SK-N-SH treated with all-trans-retinoic acid at 6 μM for 48 hours (cell line): ENCODE results near the gene KLRF1.

ENCODE experiments used
- PATZ1 ChIP-seq: fragments of 250-450 bp; sonication (Bioruptor Pico); IDR thresholded peaks from 2 replicates; pipeline ENCODE4 v1.8.0; 2020; ENCODE audit warnings: mild to moderate bottlenecking, moderate library complexity, borderline replicate concordance
- SNAI2 ChIP-seq: fragments of 250-450 bp; sonication (Bioruptor Pico); IDR thresholded peaks from 2 replicates; pipeline ENCODE4 v1.5.0; 2020; ENCODE audit warnings: mild to moderate bottlenecking, moderate library complexity

- no peak for TF ChIP-seq PATZ1
- TF ChIP-seq SNAI2 (CRISPR knock-in tag) = no peak
Measured at GRCh38 chr12:9792185-9792900, 34.9 kb upstream of the KLRF1 start.
